ENCODE measurements around the gene DBH. TPM values are rescaled to one million over a fixed set of nuclear protein-coding genes. Genes with fewer than 3 reads are reported as not detected.
"Not testable (repeated sequence)": the region's sequence is repeated elsewhere in the genome, so short reads cannot be mapped to it uniquely, and the experiment has no call there.

Gene DBH
- polyA plus RNA-seq, 3 donors, result not detected

DNA sequence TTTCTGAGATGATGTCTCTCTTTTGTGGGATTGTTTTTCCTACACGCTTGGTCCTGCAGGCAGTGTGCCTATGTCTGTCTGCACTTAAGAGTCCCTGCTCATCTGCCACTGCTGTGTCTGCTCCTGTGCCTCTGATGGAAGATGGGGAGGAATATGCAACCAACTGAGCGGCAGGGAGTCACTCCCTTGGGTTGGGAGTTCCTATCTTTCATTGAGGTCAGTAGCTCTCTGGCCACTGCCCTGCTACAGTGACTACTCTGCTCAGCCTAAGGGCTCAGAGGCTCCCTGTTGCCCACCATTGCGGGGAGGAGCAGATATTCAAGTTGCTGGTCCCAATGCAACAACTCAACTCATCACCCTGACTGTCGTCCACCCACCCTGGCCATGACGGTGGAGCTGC is 13.6 kb upstream of the DBH start:
- H3K27me3 Mint-ChIP-seq (ENCODE audit: low read depth in 3 of 3), result peaks cover 3 to 27% (median 19%) of the 10 kb centered on the region in 3 donors
- Histone ChIP-seq H3K79me2 (ENCODE audit: insufficient read depth, low read length) (no peaks in the 10 kb centered on the region), H2AFZ (ENCODE audit: insufficient read depth, low read depth, low read length, poor library complexity, severe bottlenecking) (no peak overlapping the region), H3K4me1 (ENCODE audit: control insufficient read depth in 1 of 2, insufficient read depth in 2 of 2, low read length in 2 of 2) (no peaks in the 10 kb centered on the region), H3K4me2 (replicated peaks; ENCODE audit: extremely low read depth, low read length, poor library complexity, severe bottlenecking) (no peak overlapping the region), H3K27me3 (ENCODE audit: control insufficient read depth in 2 of 2, insufficient read depth in 2 of 2, low read length in 2 of 2) (peaks cover 0 to 6% of the 10 kb centered on the region in 2 donors), H4K20me1 (ENCODE audit: insufficient read depth, low read length) (no peaks in the 10 kb centered on the region), H3K9ac (ENCODE audit: insufficient read depth, low read length, poor library complexity, severe bottlenecking) (no peak overlapping the region), H3K27ac (ENCODE audit: low read depth in 1 of 2, low read length in 2 of 2) (no peak overlapping the region), H3K9me3 (replicated peaks in 1 of 2; ENCODE audit: control insufficient read depth in 1 of 2, insufficient read depth in 1 of 2, low read length in 2 of 2) (peaks cover 0 to 11% of the 10 kb centered on the region in 2 donors), H3K36me3 (replicated peaks in 1 of 2; ENCODE audit: control insufficient read depth in 1 of 2, insufficient read depth in 2 of 2, low read length in 2 of 2) (no peaks in the 10 kb centered on the region), H3K4me3 (replicated peaks in 1 of 3; ENCODE audit: low read depth in 2 of 3, low read length in 3 of 3) (no peak overlapping the region)
- DNase-seq, result no peak
- H3K9me3 Mint-ChIP-seq, result peaks cover 6 to 20% (median 12%) of the 10 kb centered on the region in 7 donors
- intact Hi-C loops (cut with micrococcal nuclease), result no loop called here
- H3K4me3 Mint-ChIP-seq, result peak overlapping the region in 1 of 2 donors; percentile 13
- H3K36me3 Mint-ChIP-seq, result no peaks in the 10 kb centered on the region
- peaks cover 5% of the 10 kb centered on the region for H3K4me1 Mint-ChIP-seq
- H3K27ac Mint-ChIP-seq, result peak overlapping the region in 1 of 7 donors; percentile 3
- TF ChIP-seq, protein P1, sequence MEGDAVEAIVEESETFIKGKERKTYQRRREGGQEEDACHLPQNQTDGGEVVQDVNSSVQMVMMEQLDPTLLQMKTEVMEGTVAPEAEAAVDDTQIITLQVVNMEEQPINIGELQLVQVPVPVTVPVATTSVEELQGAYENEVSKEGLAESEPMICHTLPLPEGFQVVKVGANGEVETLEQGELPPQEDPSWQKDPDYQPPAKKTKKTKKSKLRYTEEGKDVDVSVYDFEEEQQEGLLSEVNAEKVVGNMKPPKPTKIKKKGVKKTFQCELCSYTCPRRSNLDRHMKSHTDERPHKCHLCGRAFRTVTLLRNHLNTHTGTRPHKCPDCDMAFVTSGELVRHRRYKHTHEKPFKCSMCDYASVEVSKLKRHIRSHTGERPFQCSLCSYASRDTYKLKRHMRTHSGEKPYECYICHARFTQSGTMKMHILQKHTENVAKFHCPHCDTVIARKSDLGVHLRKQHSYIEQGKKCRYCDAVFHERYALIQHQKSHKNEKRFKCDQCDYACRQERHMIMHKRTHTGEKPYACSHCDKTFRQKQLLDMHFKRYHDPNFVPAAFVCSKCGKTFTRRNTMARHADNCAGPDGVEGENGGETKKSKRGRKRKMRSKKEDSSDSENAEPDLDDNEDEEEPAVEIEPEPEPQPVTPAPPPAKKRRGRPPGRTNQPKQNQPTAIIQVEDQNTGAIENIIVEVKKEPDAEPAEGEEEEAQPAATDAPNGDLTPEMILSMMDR (IDR thresholded peaks at IDR 0.05), result no peak
- 77% methylated on average over 2 of the region's 5 CpGs for WGBS (ENCODE audit: insufficient coverage)

GRCh38 chr9:133626008-133626407 is 10.2 kb upstream of the DBH start:
- H3K4me1 Mint-ChIP-seq; H3K36me3 ChIP-seq (replicated peaks in 1 of 2; ENCODE audit: control insufficient read depth in 1 of 2, insufficient read depth in 2 of 2, low read length in 2 of 2); H3K27ac Mint-ChIP-seq; H3K27me3 ChIP-seq (ENCODE audit: control insufficient read depth in 2 of 2, insufficient read depth in 2 of 2, low read length in 2 of 2); H3K4me2 ChIP-seq (replicated peaks; ENCODE audit: extremely low read depth, low read length, poor library complexity, severe bottlenecking); H3K36me3 Mint-ChIP-seq; H3K27ac ChIP-seq (ENCODE audit: low read depth in 1 of 2, low read length in 2 of 2); H2AFZ ChIP-seq (ENCODE audit: insufficient read depth, low read depth, low read length, poor library complexity, severe bottlenecking); H3K79me2 ChIP-seq (ENCODE audit: insufficient read depth, low read length); intact Hi-C loops (cut with micrococcal nuclease); H4K20me1 ChIP-seq (ENCODE audit: insufficient read depth, low read length); H3K4me3 ChIP-seq (replicated peaks in 1 of 3; ENCODE audit: low read depth in 2 of 3, low read length in 3 of 3); DNase-seq; H3K4me1 ChIP-seq (ENCODE audit: control insufficient read depth in 1 of 2, insufficient read depth in 2 of 2, low read length in 2 of 2); H3K4me3 Mint-ChIP-seq; H3K9ac ChIP-seq (ENCODE audit: insufficient read depth, low read length, poor library complexity, severe bottlenecking): not testable (repeated sequence)
- Mint-ChIP-seq H3K27me3 (ENCODE audit: low read depth in 3 of 3) (peaks cover 0 to 11% (median 9%) of the 10 kb centered on the region in 3 donors), H3K9me3 (peaks cover 4 to 20% (median 12%) of the 10 kb centered on the region in 7 donors)
- H3K9me3 ChIP-seq (replicated peaks in 1 of 2; ENCODE audit: control insufficient read depth in 1 of 2, insufficient read depth in 1 of 2, low read length in 2 of 2), result peaks cover 0 to 11% of the 10 kb centered on the region in 2 donors

Measured in CD14-positive monocyte (primary cell).